Measurements from ENCODE around the gene KCNJ16. TPM values are rescaled to one million over a fixed set of nuclear protein-coding genes. Genes with fewer than 3 reads are reported as not detected.

Gene KCNJ16
- total and polyA plus RNA-seq, 2 of the 13 experiments (the other 11 are each of a cell fraction or from before 2014, with no cell fraction given) = not detected

DNA sequence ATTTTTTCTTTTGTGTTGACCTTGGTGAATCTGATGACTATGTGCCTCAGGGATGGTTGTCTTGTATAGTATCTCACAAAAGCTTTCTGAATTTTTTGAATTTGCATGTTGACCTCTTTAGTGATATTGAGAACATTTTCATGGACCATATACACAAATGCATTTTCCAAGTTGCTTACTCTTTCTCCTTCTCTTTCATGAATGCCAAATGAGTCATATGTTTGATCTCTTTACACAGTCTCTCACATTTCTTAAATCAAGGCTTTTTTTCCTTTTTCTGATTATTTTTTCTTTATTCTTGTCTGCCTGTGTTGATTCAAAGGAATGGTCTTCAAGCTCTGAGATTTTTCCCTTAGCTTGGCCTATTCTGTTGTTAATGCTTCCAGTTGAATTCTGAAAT is 46.6 kb upstream of the KCNJ16 start:
- ChIA-PET CTCF (ENCODE audit: low intra/inter-chr PET ratio, low total read pairs) (no interaction called here), POLR2A (no interaction called here)
- Histone ChIP-seq H3K79me2 (ENCODE audit: insufficient read depth, low read length) (no peaks in the 10 kb centered on the region), H3K9me3 (ENCODE audit: low read length) (peaks cover 92% of the 10 kb centered on the region), H4K20me1 (ENCODE audit: insufficient read depth, low read length) (no peaks in the 10 kb centered on the region), H3K36me3 (replicated peaks in 1 of 2; ENCODE audit: control insufficient read depth in 1 of 2, insufficient read depth in 2 of 2, low read length in 2 of 2) (no peaks in the 10 kb centered on the region), H2AFZ (ENCODE audit: low read length) (no peak overlapping the region), H3K4me1 (ENCODE audit: insufficient read depth, low read length) (no peaks in the 10 kb centered on the region), H3K9ac (ENCODE audit: insufficient read depth, low read depth, low read length) (no peak overlapping the region), H3K27ac (ENCODE audit: extremely low read length, insufficient read depth, low read length) (no peak overlapping the region), H3K27me3 (ENCODE audit: control insufficient read depth in 1 of 2, insufficient read depth in 2 of 2, low read length in 2 of 2) (no peaks in the 10 kb centered on the region), H3K4me3 (replicated peaks in 1 of 3; ENCODE audit: insufficient read depth in 1 of 3, low read depth in 2 of 3, low read length in 3 of 3) (no peak overlapping the region), H3K4me2 (ENCODE audit: low read depth, low read length) (no peak overlapping the region)
- intact Hi-C loops (cut with micrococcal nuclease; ENCODE audit: unreplicated experiment) = no loop called here
- ATAC-seq (no peak), FAIRE-seq (no peak), DNase-seq (ENCODE audit: low spot score) (no peak)
- BruUV-seq (replicated peaks) = no TSS peak
- TF ChIP-seq KDM6A (CRISPR knock-in tag; IDR thresholded peaks at IDR 0.05; ENCODE audit: low read depth) = no peak
- TF ChIP-seq ELF1 (CRISPR knock-in tag; IDR thresholded peaks at IDR 0.05) = no peak
- TF ChIP-seq ZBTB2 (CRISPR knock-in tag; IDR thresholded peaks at IDR 0.05; ENCODE audit: low read depth) = no peak
- TF ChIP-seq NFE2L2 (IDR thresholded peaks at IDR 0.05; ENCODE audit: low read length) = no peak
- TF ChIP-seq, protein P1, sequence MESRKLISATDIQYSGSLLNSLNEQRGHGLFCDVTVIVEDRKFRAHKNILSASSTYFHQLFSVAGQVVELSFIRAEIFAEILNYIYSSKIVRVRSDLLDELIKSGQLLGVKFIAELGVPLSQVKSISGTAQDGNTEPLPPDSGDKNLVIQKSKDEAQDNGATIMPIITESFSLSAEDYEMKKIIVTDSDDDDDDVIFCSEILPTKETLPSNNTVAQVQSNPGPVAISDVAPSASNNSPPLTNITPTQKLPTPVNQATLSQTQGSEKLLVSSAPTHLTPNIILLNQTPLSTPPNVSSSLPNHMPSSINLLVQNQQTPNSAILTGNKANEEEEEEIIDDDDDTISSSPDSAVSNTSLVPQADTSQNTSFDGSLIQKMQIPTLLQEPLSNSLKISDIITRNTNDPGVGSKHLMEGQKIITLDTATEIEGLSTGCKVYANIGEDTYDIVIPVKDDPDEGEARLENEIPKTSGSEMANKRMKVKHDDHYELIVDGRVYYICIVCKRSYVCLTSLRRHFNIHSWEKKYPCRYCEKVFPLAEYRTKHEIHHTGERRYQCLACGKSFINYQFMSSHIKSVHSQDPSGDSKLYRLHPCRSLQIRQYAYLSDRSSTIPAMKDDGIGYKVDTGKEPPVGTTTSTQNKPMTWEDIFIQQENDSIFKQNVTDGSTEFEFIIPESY (CRISPR knock-in tag; IDR thresholded peaks at IDR 0.05) = no peak
- no peak for TF ChIP-seq ZNF670 (CRISPR knock-in tag; IDR thresholded peaks at IDR 0.05; ENCODE audit: borderline replicate concordance)
- no peak for TF ChIP-seq CBX2 (IDR thresholded peaks at IDR 0.05; ENCODE audit: low read depth, low read length)
- TF ChIP-seq CBX2 (CRISPR knock-in tag; IDR thresholded peaks at IDR 0.05; ENCODE audit: low read depth) = no peak
- TF ChIP-seq THYN1 (CRISPR knock-in tag; IDR thresholded peaks at IDR 0.05; ENCODE audit: borderline replicate concordance, low read depth) = no peak
- in situ Hi-C loops (cut with HindIII; ENCODE audit: extremely low pct_ligation_motif_present, low pct_unique_long_range_greater_than_20kb) = no loop called here

Data from HepG2 (cell line).